Prostate gland (tissue), 2 donors: ENCODE measurements around the gene KDM4F.

Experiments
- POLR2A ChIP-seq: fragments of 450-650 bp; IDR thresholded peaks from one replicate; pipeline ENCODE4 v1.6.1; 2016; ENCODE audit warnings: antibody characterized with exemption, mild to moderate bottlenecking
- TF ChIP-seq, protein P1 (sequence below), 4 experiments: fragments of 200-600 bp in 2 of 4; fragments of 450-650 bp in 2 of 4; sonication (generic) in 2 of 4; IDR thresholded peaks; 1 replicate in 3 of 4; 2 replicates in 1 of 4; pipeline ENCODE4 v1.5.1; 2016 to 2019; ENCODE audit warnings: antibody characterized with exemption in 4 of 4, mild to moderate bottlenecking in 2 of 4, moderate library complexity in 2 of 4

DNA sequence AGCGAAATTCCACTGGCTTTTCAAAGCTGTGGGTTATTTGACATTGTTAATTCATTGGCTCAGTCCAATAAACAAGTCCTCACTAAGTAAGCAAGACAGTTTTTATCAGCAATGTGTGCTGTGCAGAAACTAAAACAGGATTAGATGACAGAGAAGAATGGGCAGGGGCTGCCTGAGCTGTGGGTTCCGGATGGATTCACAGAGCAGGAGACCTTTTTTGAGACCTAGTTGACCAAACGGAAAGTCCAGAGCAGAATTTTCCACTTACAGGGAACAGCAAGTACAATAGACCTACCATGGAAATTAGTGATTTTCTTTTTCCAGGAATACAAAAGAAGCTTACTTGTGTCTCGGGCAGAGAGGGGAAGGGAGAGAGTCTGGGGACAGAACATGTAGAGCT, 5.2 kb upstream of the KDM4F start:
- TF ChIP-seq, protein P1, sequence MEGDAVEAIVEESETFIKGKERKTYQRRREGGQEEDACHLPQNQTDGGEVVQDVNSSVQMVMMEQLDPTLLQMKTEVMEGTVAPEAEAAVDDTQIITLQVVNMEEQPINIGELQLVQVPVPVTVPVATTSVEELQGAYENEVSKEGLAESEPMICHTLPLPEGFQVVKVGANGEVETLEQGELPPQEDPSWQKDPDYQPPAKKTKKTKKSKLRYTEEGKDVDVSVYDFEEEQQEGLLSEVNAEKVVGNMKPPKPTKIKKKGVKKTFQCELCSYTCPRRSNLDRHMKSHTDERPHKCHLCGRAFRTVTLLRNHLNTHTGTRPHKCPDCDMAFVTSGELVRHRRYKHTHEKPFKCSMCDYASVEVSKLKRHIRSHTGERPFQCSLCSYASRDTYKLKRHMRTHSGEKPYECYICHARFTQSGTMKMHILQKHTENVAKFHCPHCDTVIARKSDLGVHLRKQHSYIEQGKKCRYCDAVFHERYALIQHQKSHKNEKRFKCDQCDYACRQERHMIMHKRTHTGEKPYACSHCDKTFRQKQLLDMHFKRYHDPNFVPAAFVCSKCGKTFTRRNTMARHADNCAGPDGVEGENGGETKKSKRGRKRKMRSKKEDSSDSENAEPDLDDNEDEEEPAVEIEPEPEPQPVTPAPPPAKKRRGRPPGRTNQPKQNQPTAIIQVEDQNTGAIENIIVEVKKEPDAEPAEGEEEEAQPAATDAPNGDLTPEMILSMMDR (IDR thresholded peaks at IDR 0.05), result no peak
- no peak for TF ChIP-seq POLR2A
